ENCODE results near the gene OR6A2.

Gene OR6A2

GRCh38 chr11:6755303-6755952 lies 44.1 kb downstream of the OR6A2 start:
- DNase-seq, result peak in 1 of 2 experiments; percentile 0

GRCh38 chr11:6747097-6747668 lies 52.3 kb downstream of the OR6A2 start:
- no peak for DNase-seq

GRCh38 chr11:6746626-6747025 lies 52.9 kb downstream of the OR6A2 start:
- no peak for DNase-seq

GRCh38 chr11:6746086-6746618 lies 53.3 kb downstream of the OR6A2 start:
- DNase-seq, result no peak

- DNase-seq, result no peak
Measured at GRCh38 chr11:6745465-6746015, 53.9 kb downstream of the OR6A2 start.

GRCh38 chr11:6745018-6745417 lies 54.5 kb downstream of the OR6A2 start:
- no peak for DNase-seq

- no peak for DNase-seq
Measured at GRCh38 chr11:6742260-6742659, 57.2 kb downstream of the OR6A2 start.
